Keratinocyte (primary cell): ENCODE measurements around the gene DPP10. TPM values are rescaled to one million over a fixed set of nuclear protein-coding genes. Genes with fewer than 3 reads are reported as not detected.

Source experiments
- DNase-seq: peaks from one replicate; pipeline ENCODE4 v3.0.0-alpha.2; 2011; ENCODE audit warnings: low read depth, missing footprints, low spot score
- FAIRE-seq: peaks from 2 replicates; lab custom pipeline; 2011; peaks lifted over from hg19 to GRCh38; lab: Jason Lieb, UNC
- H2AFZ ChIP-seq: 2 replicates; pipeline ENCODE4 v1.6.0; 2012; ENCODE audit warnings: low read length, control low read depth, inconsistent platforms; ENCODE audit not compliant: control insufficient read depth
- H3K27ac ChIP-seq: 2 replicates; pipeline ENCODE4 v1.5.1; 2011; ENCODE audit warnings: low read length; ENCODE audit not compliant: control insufficient read depth, insufficient read depth
- H3K27me3 ChIP-seq: 3 replicates; pipeline ENCODE4 v1.6.0; 2011; ENCODE audit warnings: low read length; ENCODE audit not compliant: control insufficient read depth, insufficient read depth; ENCODE audit errors: extremely low read depth
- H3K36me3 ChIP-seq, 2 experiments: 2 replicates in 1 of 2; 3 replicates in 1 of 2; pipeline ENCODE4 v1.5.1; 2011; ENCODE audit warnings: low read length in 2 of 2, mild to moderate bottlenecking in 1 of 2; ENCODE audit not compliant: control insufficient read depth in 2 of 2, insufficient read depth in 2 of 2; ENCODE audit errors: extremely low read depth in 1 of 2
- H3K4me1 ChIP-seq: 3 replicates; pipeline ENCODE4 v1.5.1; 2011; ENCODE audit warnings: low read length; ENCODE audit not compliant: control insufficient read depth, insufficient read depth; ENCODE audit errors: extremely low read depth
- H3K4me2 ChIP-seq: 3 replicates; pipeline ENCODE4 v1.6.0; 2011; ENCODE audit warnings: low read depth, low read length; ENCODE audit not compliant: control insufficient read depth, insufficient read depth; ENCODE audit errors: extremely low read depth
- H3K4me3 ChIP-seq, 3 experiments: fragments of 200-600 bp in 1 of 3; sonication (generic) in 1 of 3; 2 replicates in 2 of 3; 3 replicates in 1 of 3; pipeline ENCODE4 v1.5.1; 2011 to 2016; ENCODE audit warnings: low read length in 3 of 3, mild to moderate bottlenecking in 3 of 3, control low read depth in 2 of 3, inconsistent platforms in 1 of 3, low read depth in 1 of 3, mixed read lengths in 1 of 3, mixed run types in 1 of 3, moderate library complexity in 1 of 3; ENCODE audit not compliant: control insufficient read depth in 2 of 3, insufficient read depth in 2 of 3; ENCODE audit errors: extremely low read depth in 1 of 3
- H3K79me2 ChIP-seq: 2 replicates; pipeline ENCODE4 v1.6.0; 2012; ENCODE audit warnings: low read length; ENCODE audit not compliant: control insufficient read depth, insufficient read depth
- H3K9ac ChIP-seq: 3 replicates; pipeline ENCODE4 v1.6.0; 2011; ENCODE audit warnings: low read length; ENCODE audit not compliant: control insufficient read depth, insufficient read depth; ENCODE audit errors: extremely low read depth
- H3K9me1 ChIP-seq: 3 replicates; pipeline ENCODE4 v1.6.0; 2011; ENCODE audit warnings: low read length; ENCODE audit not compliant: control insufficient read depth, insufficient read depth; ENCODE audit errors: extremely low read depth
- H3K9me3 ChIP-seq: 2 replicates; pipeline ENCODE4 v1.5.1; 2012; ENCODE audit warnings: low read depth, low read length; ENCODE audit not compliant: control insufficient read depth
- H4K20me1 ChIP-seq: 3 replicates; pipeline ENCODE4 v1.6.0; 2011; ENCODE audit warnings: low read length; ENCODE audit not compliant: control insufficient read depth, insufficient read depth; ENCODE audit errors: extremely low read depth
- CTCF ChIP-seq, 3 experiments: IDR thresholded peaks in 1 of 3; conservative IDR thresholded peaks in 1 of 3; optimal IDR thresholded peaks in 1 of 3; 2 replicates in 2 of 3; 3 replicates in 1 of 3; pipeline versions ENCODE3 to v1.5.1; 2011; ENCODE audit warnings: low read length in 3 of 3, mild to moderate bottlenecking in 3 of 3, moderate library complexity in 2 of 3, control low read depth in 1 of 3, inconsistent platforms in 1 of 3; ENCODE audit not compliant: insufficient read depth in 2 of 3; ENCODE audit errors: extremely low read depth in 1 of 3
- EZH2 ChIP-seq: IDR thresholded peaks from one replicate; pipeline ENCODE4 v1.6.1; 2012; ENCODE audit warnings: inconsistent platforms, mild to moderate bottlenecking, low read length, moderate library complexity
- dilution Hi-C: fragments of 300-500 bp; cut with MboI; formaldehyde crosslinking; loops from one replicate; pipeline ENCODE4 v1.7.0; 2020; ENCODE audit warnings: low sequenced_read_pairs; ENCODE audit not compliant: extremely low pct_ligation_motif_present
- polyA plus RNA-seq, 5 experiments: library from polyadenylated mRNA; depleted of rRNA in 3 of 5; stranded (reverse) in 3 of 5; stranded (forward) in 1 of 5; unstranded in 1 of 5; fragments of >200 nt; gene quantifications; 1 replicate in 1 of 5; 2 replicates in 3 of 5; 3 replicates in 1 of 5; pipeline versions ENCODE4 v1.2.1 to v1.2.3, GENCODE V29; 2011 to 2012; ENCODE audit warnings: missing spikeins in 2 of 5, low read depth in 1 of 5, low replicate concordance in 1 of 5

The DPP10 gene
- polyA plus RNA-seq, 1 donor (not counting 4 experiments of a cell fraction or from before 2014, with no cell fraction given): not detected

DNA sequence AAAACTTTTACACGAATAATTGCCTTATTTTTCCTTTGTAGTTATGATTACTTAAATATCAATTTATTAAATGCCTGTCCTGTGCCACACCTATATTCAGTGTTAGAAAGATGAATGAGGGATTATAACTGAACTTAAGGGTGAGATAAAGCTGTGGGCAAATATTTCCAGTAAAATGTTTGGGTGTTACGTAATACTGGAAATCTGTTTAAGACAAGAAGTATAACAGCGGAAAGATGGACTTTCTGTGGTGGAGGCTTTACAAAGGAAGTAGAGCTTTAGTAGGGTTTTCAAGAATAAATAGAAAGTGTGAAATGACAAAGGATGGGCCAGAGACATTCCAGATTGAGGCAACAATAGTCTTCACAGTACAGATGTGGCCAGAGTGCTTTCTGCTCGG is 927.0 kb downstream of the DPP10 start:
- FAIRE-seq: no peak
- no peaks in the 10 kb centered on the region for H3K9me3 ChIP-seq
- no peak for TF ChIP-seq CTCF (optimal IDR thresholded peaks at IDR 0.05 in 1 of 3, IDR thresholded peaks at IDR 0.05 in 1 of 3, conservative IDR thresholded peaks at IDR 0.05 in 1 of 3; ENCODE audit: extremely low read depth in 1 of 3, insufficient read depth in 2 of 3, low read length in 3 of 3)
- TF ChIP-seq EZH2: no peak
- H3K9ac ChIP-seq: no peak overlapping the region
- no peak overlapping the region for H3K27ac ChIP-seq
- no peak overlapping the region for H3K4me2 ChIP-seq
- dilution Hi-C loops: no loop called here
- H3K4me3 ChIP-seq: no peak overlapping the region
- H4K20me1 ChIP-seq: no peaks in the 10 kb centered on the region
- H2AFZ ChIP-seq: no peak overlapping the region
- H3K4me1 ChIP-seq: no peaks in the 10 kb centered on the region
- no peak for DNase-seq
- H3K27me3 ChIP-seq: no peaks in the 10 kb centered on the region
- no peaks in the 10 kb centered on the region for H3K79me2 ChIP-seq
- H3K36me3 ChIP-seq: no peaks in the 10 kb centered on the region
- no peaks in the 10 kb centered on the region for H3K9me1 ChIP-seq

- Histone ChIP-seq H3K4me3 (no peak overlapping the region), H3K79me2 (no peaks in the 10 kb centered on the region), H2AFZ (no peak overlapping the region), H3K9ac (no peak overlapping the region), H4K20me1 (no peaks in the 10 kb centered on the region), H3K27ac (no peak overlapping the region), H3K9me1 (no peaks in the 10 kb centered on the region), H3K4me2 (no peak overlapping the region), H3K9me3 (no peaks in the 10 kb centered on the region), H3K4me1 (no peaks in the 10 kb centered on the region), H3K27me3 (no peaks in the 10 kb centered on the region), H3K36me3 (no peaks in the 10 kb centered on the region)
- DNase-seq (no peak), FAIRE-seq (no peak)
- TF ChIP-seq CTCF (optimal IDR thresholded peaks at IDR 0.05 in 1 of 3, IDR thresholded peaks at IDR 0.05 in 1 of 3, conservative IDR thresholded peaks at IDR 0.05 in 1 of 3; ENCODE audit: extremely low read depth in 1 of 3, insufficient read depth in 2 of 3, low read length in 3 of 3) (no peak), EZH2 (no peak)
- dilution Hi-C loops: no loop called here
Measured at GRCh38 chr2:115374981-115375380, 932.5 kb downstream of the DPP10 start.
